GM18951 (cell line): ENCODE measurements around the gene C2orf76.

Source experiments
- POLR2A ChIP-seq: IDR thresholded peaks from 4 replicates; pipeline ENCODE4 v1.6.1; 2011; ENCODE audit warnings: mild to moderate bottlenecking; ENCODE audit not compliant: insufficient read length, insufficient read depth; ENCODE audit errors: extremely low read depth
- in situ Hi-C: fragments of 300-500 bp; cut with MboI; formaldehyde crosslinking; loops from one replicate; pipeline ENCODE4 v1.12.0; 2022; ENCODE audit warnings: low sequenced_read_pairs, mixed read lengths, inconsistent platforms; ENCODE audit not compliant: unreplicated experiment

C2orf76 gene

GRCh38 chr2:119256582-119256921 lies 110.1 kb downstream of the C2orf76 start:
- in situ Hi-C loops: no loop called here

GRCh38 chr2:119255760-119256581 lies 110.7 kb downstream of the C2orf76 start:
- in situ Hi-C loops: no loop called here
- no peak for TF ChIP-seq POLR2A

More at GRCh38 chr2:119256582-119256921, 110.1 kb downstream of the C2orf76 start:
- no peak for TF ChIP-seq POLR2A

DNA sequence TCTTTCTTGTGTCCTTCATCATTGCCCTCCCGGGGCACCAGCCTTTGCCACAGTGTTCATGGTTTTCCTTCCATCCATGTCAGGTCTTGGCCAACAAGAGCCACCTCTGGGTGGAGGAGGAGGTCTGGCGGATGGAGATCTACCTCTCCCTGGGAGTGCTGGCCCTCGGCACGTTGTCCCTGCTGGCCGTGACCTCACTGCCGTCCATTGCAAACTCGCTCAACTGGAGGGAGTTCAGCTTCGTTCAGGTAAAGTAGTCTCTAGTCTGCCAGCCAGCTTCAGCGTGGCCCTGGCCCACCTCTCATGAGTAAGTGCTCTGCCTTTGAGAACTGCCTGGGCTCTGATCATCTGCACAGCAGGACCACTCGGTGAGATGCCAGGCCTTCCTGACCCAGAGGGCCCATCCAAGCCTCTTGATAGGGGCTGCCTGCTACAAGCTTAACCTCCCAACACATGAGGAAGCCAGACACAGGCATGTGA lies 112.0 kb downstream of the C2orf76 start:
- TF ChIP-seq POLR2A: no peak
- in situ Hi-C loops: no loop called here

GRCh38 chr2:119253760-119254600 lies 112.7 kb downstream of the C2orf76 start:
- in situ Hi-C loops: no loop called here
- no peak for TF ChIP-seq POLR2A

GRCh38 chr2:119253114-119253702 lies 113.4 kb downstream of the C2orf76 start:
- in situ Hi-C loops: no loop called here
- no peak for TF ChIP-seq POLR2A
